ENCODE results near the gene BCAS3. TPM values are rescaled to one million over a fixed set of nuclear protein-coding genes. Genes with fewer than 3 reads are reported as not detected.

The BCAS3 gene
- total and polyA plus RNA-seq, 4 donors, result 5.8 to 24.6 (median 10.1) TPM

GRCh38 chr17:60846175-60846574 lies 168.5 kb downstream of the BCAS3 start (continued):
- TF ChIP-seq ATF3 (IDR thresholded peaks at IDR 0.05), result no peak
- no peak for TF ChIP-seq HNF4A (conservative IDR thresholded peaks at IDR 0.05)
- TF ChIP-seq JUND (IDR thresholded peaks at IDR 0.05), result no peak
- no peak for TF ChIP-seq RAD21 (IDR thresholded peaks at IDR 0.05)

GRCh38 chr17:60851181-60851580 lies 173.5 kb downstream of the BCAS3 start:
- Histone ChIP-seq H3K9ac (ENCODE audit: low read depth in 1 of 2, low read length in 2 of 2) (no peak overlapping the region), H3K4me3 (ENCODE audit: low read depth in 1 of 3, low read length in 3 of 3) (no peak overlapping the region), H3K27me3 (ENCODE audit: control insufficient read depth in 4 of 4, insufficient read depth in 4 of 4, low read length in 3 of 4) (no peaks in the 10 kb centered on the region), H3K4me1 (ENCODE audit: control insufficient read depth in 4 of 4, insufficient read depth in 4 of 4, low read length in 3 of 4) (no peaks in the 10 kb centered on the region), H3K27ac (ENCODE audit: low read depth in 1 of 2, low read length in 2 of 2) (no peak overlapping the region), H3K36me3 (ENCODE audit: control insufficient read depth in 4 of 4, insufficient read depth in 3 of 4, low read depth in 1 of 4, low read length in 3 of 4) (no peaks in the 10 kb centered on the region), H3K9me3 (ENCODE audit: control insufficient read depth in 4 of 4, low read length in 3 of 4) (no peaks in the 10 kb centered on the region)
- WGBS, result 88% methylated on average over 17 of the region's 17 CpGs
- TF ChIP-seq REST (IDR thresholded peaks at IDR 0.05), result no peak
- no peak for DNase-seq (ENCODE audit: low spot score)

GRCh38 chr17:60857556-60858080 lies 180.0 kb downstream of the BCAS3 start:
- Histone ChIP-seq H3K27me3 (ENCODE audit: control insufficient read depth in 4 of 4, insufficient read depth in 4 of 4, low read length in 3 of 4) (no peaks in the 10 kb centered on the region), H3K9ac (ENCODE audit: low read depth in 1 of 2, low read length in 2 of 2) (no peak overlapping the region), H3K36me3 (ENCODE audit: control insufficient read depth in 4 of 4, insufficient read depth in 3 of 4, low read depth in 1 of 4, low read length in 3 of 4) (no peaks in the 10 kb centered on the region), H3K27ac (ENCODE audit: low read depth in 1 of 2, low read length in 2 of 2) (no peak overlapping the region), H3K4me3 (ENCODE audit: low read depth in 1 of 3, low read length in 3 of 3) (no peak overlapping the region), H3K4me1 (ENCODE audit: control insufficient read depth in 4 of 4, insufficient read depth in 4 of 4, low read length in 3 of 4) (no peaks in the 10 kb centered on the region), H3K9me3 (ENCODE audit: control insufficient read depth in 4 of 4, low read length in 3 of 4) (no peaks in the 10 kb centered on the region)
- WGBS, result 97% methylated on average over 6 of the region's 6 CpGs
- TF ChIP-seq MAX (IDR thresholded peaks at IDR 0.05) (no peak), TAF1 (conservative IDR thresholded peaks at IDR 0.05) (no peak), FOXA1 (IDR thresholded peaks at IDR 0.05) (no peak), RAD21 (IDR thresholded peaks at IDR 0.05) (no peak), CTCF (IDR thresholded peaks at IDR 0.05; ENCODE audit: low read depth, low read length, missing input control) (no peak), ATF3 (IDR thresholded peaks at IDR 0.05) (no peak), ZBTB33 (IDR thresholded peaks at IDR 0.05) (no peak), EGR1 (IDR thresholded peaks at IDR 0.05; ENCODE audit: low read depth in 2 of 2) (no peak), JUND (IDR thresholded peaks at IDR 0.05) (no peak), YY1 (IDR thresholded peaks at IDR 0.05) (no peak), HNF4G (IDR thresholded peaks at IDR 0.05) (no peak), RXRA (IDR thresholded peaks at IDR 0.05) (no peak), HNF4A (conservative IDR thresholded peaks at IDR 0.05) (no peak), GABPA (IDR thresholded peaks at IDR 0.05 in 1 of 2, conservative IDR thresholded peaks at IDR 0.05 in 1 of 2) (no peak)
- DNase-seq (ENCODE audit: low spot score), result no peak
